K562 (cell line): ENCODE results near the gene URB2. TPM values are rescaled to one million over a fixed set of nuclear protein-coding genes. Genes with fewer than 3 reads are reported as not detected.

Experiments used
- ARNT ChIP-seq, 2 experiments: fragments of 450-650 bp; IDR thresholded peaks; 2 replicates each; pipeline ENCODE4 v1.6.1; 2016; ENCODE audit warnings: mild to moderate bottlenecking in 1 of 2
- HDAC8 ChIP-seq: fragments of 450-650 bp; IDR thresholded peaks from 2 replicates; pipeline ENCODE4 v1.6.1; 2016; ENCODE audit warnings: mild to moderate bottlenecking, missing genetic modification characterization, moderate library complexity, missing compliant biosample characterization
- KAT2B ChIP-seq: IDR thresholded peaks from one replicate; pipeline ENCODE4 v1.6.1; 2012; ENCODE audit warnings: low read depth, mild to moderate bottlenecking, control low read depth, inconsistent platforms, low read length, moderate library complexity
- NCOR1 ChIP-seq: fragments of 450-650 bp; IDR thresholded peaks from 2 replicates; pipeline ENCODE4 v1.6.1; 2016; ENCODE audit warnings: mild to moderate bottlenecking, moderate library complexity
- NFE2 ChIP-seq: IDR thresholded peaks from 2 replicates; pipeline ENCODE4 v1.6.1; 2014; ENCODE audit warnings: antibody characterized with exemption, low read depth
- SIX5 ChIP-seq, 2 experiments: IDR thresholded peaks; 2 replicates each; pipeline ENCODE4 v1.6.1; 2011; ENCODE audit warnings: low read length in 2 of 2, borderline replicate concordance in 1 of 2, low read depth in 1 of 2, mild to moderate bottlenecking in 1 of 2, moderate library complexity in 1 of 2; ENCODE audit not compliant: insufficient read depth in 1 of 2
- SNRNP70 ChIP-seq: fragments of 200-400 bp; formaldehyde crosslinking; optimal IDR thresholded peaks from 2 replicates; pipeline ENCODE3; 2017; ENCODE audit warnings: low read depth, low read length
- STAT5B ChIP-seq: fragments of 250-450 bp; sonication (Bioruptor Pico); IDR thresholded peaks from 2 replicates; pipeline ENCODE4 v1.8.0; 2021; ENCODE audit warnings: mild to moderate bottlenecking, inconsistent platforms
- TCF7 ChIP-seq: sonication (generic); IDR thresholded peaks from 2 replicates; pipeline ENCODE4 v1.6.1; 2016; ENCODE audit warnings: antibody characterized with exemption, borderline replicate concordance
- U2AF1 ChIP-seq: fragments of 200-400 bp; formaldehyde crosslinking; optimal IDR thresholded peaks from 2 replicates; pipeline ENCODE3; 2017; ENCODE audit warnings: mild to moderate bottlenecking, low read depth, low read length, moderate library complexity
- ZNF24 ChIP-seq: fragments of 450-650 bp; IDR thresholded peaks from 2 replicates; pipeline ENCODE4 v1.6.1; 2016
- ZNF263 ChIP-seq: sonication (generic); formaldehyde crosslinking; IDR thresholded peaks from 2 replicates; pipeline ENCODE4 v1.8.0; 2022; ENCODE audit warnings: mild to moderate bottlenecking, missing genetic modification reagents, borderline replicate concordance
- ZNF311 ChIP-seq: fragments of 250-450 bp; sonication (Bioruptor Pico); IDR thresholded peaks from 2 replicates; pipeline ENCODE4 v1.4.0; 2020; ENCODE audit warnings: mild to moderate bottlenecking, moderate library complexity
- ZNF592 ChIP-seq: fragments of 450-650 bp; IDR thresholded peaks from 2 replicates; pipeline ENCODE4 v1.6.1; 2017; ENCODE audit warnings: antibody characterized with exemption, mild to moderate bottlenecking
- ZNF76 ChIP-seq: fragments of 250-450 bp; sonication (Bioruptor Pico); IDR thresholded peaks from 2 replicates; pipeline ENCODE4 v1.4.0; 2020; ENCODE audit warnings: mild to moderate bottlenecking, moderate library complexity, borderline replicate concordance
- ZNF77 ChIP-seq: fragments of 250-450 bp; sonication (Bioruptor Pico); IDR thresholded peaks from 2 replicates; pipeline ENCODE4 v1.5.0; 2020
- polyA plus RNA-seq, 8 experiments: library from polyadenylated mRNA; depleted of rRNA in 4 of 8; stranded (reverse) in 5 of 8; unstranded in 3 of 8; fragments of >200 nt; fragmentation: Nextera tagmentation in 2 of 8; fragmentation: Illumina TruSeq in 1 of 8; extraction: Ambion mirVana in 2 of 8; extraction: Trizol in 1 of 8; gene quantifications; 2 replicates each; pipeline versions ENCODE4 v1.2.1 to v1.2.3, GENCODE V29; 2011 to 2014; ENCODE audit warnings: inconsistent platforms in 1 of 8, missing spikeins in 1 of 8
- total RNA-seq, 7 experiments: library from RNA; depleted of rRNA in 6 of 7; stranded (reverse); fragments of >200 nt in 6 of 7; fragmentation: Illumina TruSeq in 2 of 7; extraction: Trizol in 2 of 7; gene quantifications; 2 replicates each; pipeline versions ENCODE4 v1.2.1 to v1.2.3, GENCODE V29; 2011 to 2021; ENCODE audit warnings: low replicate concordance in 1 of 7
- TF ChIP-seq, protein P1 (sequence below): conservative IDR thresholded peaks from 2 replicates; pipeline ENCODE4 v1.6.1; 2011; ENCODE audit warnings: low read depth, mild to moderate bottlenecking, low read length; ENCODE audit not compliant: control insufficient read depth
- TF ChIP-seq, protein P2 (sequence below): sonication (generic); formaldehyde crosslinking; IDR thresholded peaks from 2 replicates; pipeline ENCODE4 v1.8.0; 2022; ENCODE audit warnings: mild to moderate bottlenecking, missing genetic modification reagents
- TF ChIP-seq, protein P3 (sequence below): fragments of 450-650 bp; conservative IDR thresholded peaks from 2 replicates; pipeline ENCODE4 v1.6.1; 2016; ENCODE audit warnings: missing genetic modification characterization, low read depth, mild to moderate bottlenecking, missing compliant biosample characterization, moderate library complexity

Gene URB2
- total and polyA plus RNA-seq, 9 of the 15 experiments (the other 6 are each of a cell fraction or from before 2014, with no cell fraction given): 2.8 to 28.3 (median 19.0) TPM

DNA sequence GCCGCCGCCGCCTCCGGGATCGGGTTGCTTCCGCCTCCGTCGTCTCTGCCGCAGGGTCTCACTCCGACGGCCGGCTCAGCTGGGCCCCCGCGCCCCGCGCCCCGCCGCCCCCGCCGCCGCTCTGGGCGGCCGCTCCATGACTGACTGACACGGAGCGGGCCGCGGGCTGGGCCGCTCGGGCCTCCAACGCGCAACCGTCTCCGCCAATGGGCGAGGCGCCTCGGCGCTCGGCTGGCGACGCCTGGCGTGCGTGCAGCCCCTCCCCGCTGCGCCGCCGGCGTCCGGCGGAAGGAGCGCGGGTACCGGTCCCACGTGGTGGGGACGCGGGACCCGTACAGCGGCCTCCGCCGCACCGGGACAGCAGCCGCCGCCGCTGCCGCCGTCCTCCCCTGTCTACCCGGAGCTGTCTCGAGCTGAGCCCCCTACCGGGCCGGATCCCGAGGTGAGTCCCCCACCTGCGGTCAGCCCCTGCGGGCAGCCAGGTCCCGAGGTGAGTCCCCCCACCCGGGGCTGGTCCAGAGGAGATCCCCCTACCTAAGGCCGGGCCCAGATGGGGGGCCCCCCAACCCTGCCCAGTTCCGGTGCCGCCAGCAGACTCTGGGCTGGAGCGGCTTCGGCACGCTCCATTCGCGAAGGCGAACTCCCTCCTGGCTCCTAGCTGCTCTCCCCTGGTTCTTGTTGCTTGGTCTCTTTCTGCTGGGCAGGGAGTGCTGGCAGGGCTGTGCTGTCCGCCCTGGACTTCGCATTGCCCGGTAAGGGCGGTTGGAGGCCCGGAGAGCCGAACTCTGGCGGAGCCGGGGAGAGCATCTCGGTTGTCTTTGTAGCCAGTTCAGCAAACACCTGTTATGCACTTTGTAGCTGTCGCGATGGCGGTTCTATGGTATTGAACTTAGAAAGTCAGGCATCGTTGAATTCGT, at the start of gene URB2, which contains the start of gene TAF5L (continued):
- TF ChIP-seq, protein P1, sequence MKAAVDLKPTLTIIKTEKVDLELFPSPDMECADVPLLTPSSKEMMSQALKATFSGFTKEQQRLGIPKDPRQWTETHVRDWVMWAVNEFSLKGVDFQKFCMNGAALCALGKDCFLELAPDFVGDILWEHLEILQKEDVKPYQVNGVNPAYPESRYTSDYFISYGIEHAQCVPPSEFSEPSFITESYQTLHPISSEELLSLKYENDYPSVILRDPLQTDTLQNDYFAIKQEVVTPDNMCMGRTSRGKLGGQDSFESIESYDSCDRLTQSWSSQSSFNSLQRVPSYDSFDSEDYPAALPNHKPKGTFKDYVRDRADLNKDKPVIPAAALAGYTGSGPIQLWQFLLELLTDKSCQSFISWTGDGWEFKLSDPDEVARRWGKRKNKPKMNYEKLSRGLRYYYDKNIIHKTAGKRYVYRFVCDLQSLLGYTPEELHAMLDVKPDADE: peak; percentile 99
- no peak for TF ChIP-seq STAT5B (CRISPR knock-in tag)
- no peak for TF ChIP-seq ZNF311 (CRISPR knock-in tag)
- TF ChIP-seq ZNF77 (CRISPR knock-in tag): no peak
- no peak for TF ChIP-seq NCOR1
- TF ChIP-seq, protein P2, sequence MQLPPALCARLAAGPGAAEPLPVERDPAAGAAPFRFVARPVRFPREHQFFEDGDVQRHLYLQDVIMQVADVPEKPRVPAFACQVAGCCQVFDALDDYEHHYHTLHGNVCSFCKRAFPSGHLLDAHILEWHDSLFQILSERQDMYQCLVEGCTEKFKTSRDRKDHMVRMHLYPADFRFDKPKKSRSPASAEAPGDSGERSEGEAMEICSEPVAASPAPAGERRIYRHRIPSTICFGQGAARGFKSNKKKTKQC: peak; percentile 37; the same call in 1 of the 2 replicates
- TF ChIP-seq ZNF263 (CRISPR knock-in tag): peak; percentile 20; the same call in 1 of the 2 replicates
- no peak for TF ChIP-seq ARNT (IDR thresholded peaks at IDR 0.05)
- TF ChIP-seq SIX5 (IDR thresholded peaks at IDR 0.05; ENCODE audit: borderline replicate concordance in 1 of 2, insufficient read depth in 1 of 2, low read depth in 1 of 2, low read length in 2 of 2): no peak
- TF ChIP-seq ZNF592: no peak
- no peak for TF ChIP-seq HDAC8 (tag)
- peak; percentile 51 for TF ChIP-seq U2AF1
- no peak for TF ChIP-seq SNRNP70
- no peak for TF ChIP-seq NFE2
- TF ChIP-seq TCF7: no peak
- TF ChIP-seq KAT2B: no peak
- TF ChIP-seq ZNF24: peak; percentile 45; the same call in 1 of the 2 replicates
- TF ChIP-seq, protein P3, sequence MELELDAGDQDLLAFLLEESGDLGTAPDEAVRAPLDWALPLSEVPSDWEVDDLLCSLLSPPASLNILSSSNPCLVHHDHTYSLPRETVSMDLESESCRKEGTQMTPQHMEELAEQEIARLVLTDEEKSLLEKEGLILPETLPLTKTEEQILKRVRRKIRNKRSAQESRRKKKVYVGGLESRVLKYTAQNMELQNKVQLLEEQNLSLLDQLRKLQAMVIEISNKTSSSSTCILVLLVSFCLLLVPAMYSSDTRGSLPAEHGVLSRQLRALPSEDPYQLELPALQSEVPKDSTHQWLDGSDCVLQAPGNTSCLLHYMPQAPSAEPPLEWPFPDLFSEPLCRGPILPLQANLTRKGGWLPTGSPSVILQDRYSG: no peak
- TF ChIP-seq ZNF76 (CRISPR knock-in tag): 0 out of 2 replicates have a peak, but pooled peaks have one; percentile 50
